ENCODE data around the gene KRT77.

KRT77 gene

DNA sequence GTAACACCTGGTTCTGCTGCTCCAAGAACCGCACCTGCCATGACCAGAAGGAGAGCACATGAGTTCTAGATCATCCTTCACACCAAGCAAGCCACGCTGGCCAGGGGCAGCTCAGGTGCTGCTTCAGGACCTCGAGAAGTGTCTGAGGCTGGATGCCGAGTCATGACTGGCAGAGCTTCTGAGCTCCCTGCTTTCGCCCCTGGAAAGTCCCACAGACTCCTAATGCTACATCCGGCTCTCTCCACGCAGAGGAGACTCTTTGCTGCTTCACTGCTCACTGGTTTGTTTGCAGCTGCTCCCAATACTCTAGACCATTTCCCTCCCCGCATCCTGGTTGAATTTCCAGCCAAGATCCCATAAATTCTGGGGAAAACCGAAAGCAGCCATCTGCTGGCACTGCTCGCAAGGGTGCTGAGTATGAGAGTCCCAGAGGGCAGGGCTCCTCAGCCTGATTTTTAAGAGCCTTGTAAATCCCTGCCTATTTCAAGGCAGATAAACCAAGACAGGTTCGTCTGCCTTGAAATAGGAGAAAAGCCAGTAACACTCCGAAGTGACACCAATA is 52.7 kb downstream of the KRT77 start:
- no peaks in the 10 kb centered on the region for H3K4me1 ChIP-seq (ENCODE audit: control insufficient read depth, low read depth, low read length)
- H3K36me3 ChIP-seq (ENCODE audit: control insufficient read depth, low read depth, low read length): no peaks in the 10 kb centered on the region
- H3K9ac ChIP-seq (ENCODE audit: low read length): no peak overlapping the region
- H3K4me3 ChIP-seq (ENCODE audit: low read length): no peak overlapping the region
- H3K27ac ChIP-seq (ENCODE audit: low read length): no peak overlapping the region
- H3K9me3 ChIP-seq (ENCODE audit: control insufficient read depth, low read depth, low read length): no peaks in the 10 kb centered on the region
- no peaks in the 10 kb centered on the region for H3K27me3 ChIP-seq (ENCODE audit: control insufficient read depth, insufficient read depth, low read length)

DNA sequence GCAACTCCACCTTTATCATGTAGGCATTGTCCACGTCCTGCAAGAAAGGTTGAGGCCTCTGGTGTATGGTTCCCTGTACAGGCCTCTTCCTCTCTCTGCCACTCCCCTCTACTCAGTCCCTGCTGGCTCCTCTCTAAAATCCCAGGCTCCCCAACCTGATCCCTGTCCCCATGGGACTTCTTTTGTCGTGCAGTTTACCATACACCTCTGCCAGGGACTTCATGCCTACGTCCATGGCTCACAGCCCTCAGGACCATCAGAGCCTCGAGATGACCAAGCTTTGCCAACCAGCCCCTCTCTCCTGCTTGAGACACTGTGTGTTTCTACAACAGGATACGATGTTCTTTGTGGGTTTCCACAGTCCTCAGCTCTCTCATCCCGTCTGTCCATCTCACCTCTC is 54.3 kb downstream of the KRT77 start:
- no peak overlapping the region for H3K27ac ChIP-seq (ENCODE audit: low read length)
- H3K36me3 ChIP-seq (ENCODE audit: control insufficient read depth, low read depth, low read length): no peaks in the 10 kb centered on the region
- no peaks in the 10 kb centered on the region for H3K27me3 ChIP-seq (ENCODE audit: control insufficient read depth, insufficient read depth, low read length)
- no peaks in the 10 kb centered on the region for H3K4me1 ChIP-seq (ENCODE audit: control insufficient read depth, low read depth, low read length)
- no peaks in the 10 kb centered on the region for H3K9me3 ChIP-seq (ENCODE audit: control insufficient read depth, low read depth, low read length)
- H3K4me3 ChIP-seq (ENCODE audit: low read length): no peak overlapping the region
- no peak overlapping the region for H3K9ac ChIP-seq (ENCODE audit: low read length)

DNA sequence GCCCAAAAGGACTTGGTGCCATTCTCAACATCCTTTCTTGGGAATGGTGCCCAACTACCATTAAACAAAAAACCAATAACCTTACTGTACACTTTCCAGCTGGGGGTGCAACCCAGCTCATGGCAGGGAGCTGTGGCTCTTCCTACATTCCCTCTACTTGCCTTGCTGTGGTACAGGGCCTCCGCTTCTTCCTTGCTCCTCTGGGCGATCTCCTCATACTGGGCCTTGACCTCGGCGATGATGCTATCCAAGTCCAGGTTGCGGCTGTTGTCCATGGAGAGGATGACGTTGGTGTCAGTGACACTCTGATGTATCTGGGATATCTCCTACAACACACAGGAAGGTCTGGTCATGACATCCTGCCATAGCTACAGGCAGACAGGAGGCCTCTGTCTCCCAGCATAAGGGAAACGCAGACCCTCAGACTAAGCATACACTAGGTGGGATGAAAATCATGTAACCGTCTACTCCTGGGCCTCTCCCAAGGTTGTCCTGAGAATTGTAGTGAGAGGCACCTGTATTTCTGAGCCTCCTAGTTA is 55.2 kb downstream of the KRT77 start:
- Histone ChIP-seq H3K4me1 (ENCODE audit: control insufficient read depth, low read depth, low read length) (no peaks in the 10 kb centered on the region), H3K9me3 (ENCODE audit: control insufficient read depth, low read depth, low read length) (no peaks in the 10 kb centered on the region), H3K4me3 (ENCODE audit: low read length) (no peak overlapping the region), H3K9ac (ENCODE audit: low read length) (no peak overlapping the region), H3K27ac (ENCODE audit: low read length) (no peak overlapping the region), H3K36me3 (ENCODE audit: control insufficient read depth, low read depth, low read length) (no peaks in the 10 kb centered on the region), H3K27me3 (ENCODE audit: control insufficient read depth, insufficient read depth, low read length) (no peaks in the 10 kb centered on the region)

DNA sequence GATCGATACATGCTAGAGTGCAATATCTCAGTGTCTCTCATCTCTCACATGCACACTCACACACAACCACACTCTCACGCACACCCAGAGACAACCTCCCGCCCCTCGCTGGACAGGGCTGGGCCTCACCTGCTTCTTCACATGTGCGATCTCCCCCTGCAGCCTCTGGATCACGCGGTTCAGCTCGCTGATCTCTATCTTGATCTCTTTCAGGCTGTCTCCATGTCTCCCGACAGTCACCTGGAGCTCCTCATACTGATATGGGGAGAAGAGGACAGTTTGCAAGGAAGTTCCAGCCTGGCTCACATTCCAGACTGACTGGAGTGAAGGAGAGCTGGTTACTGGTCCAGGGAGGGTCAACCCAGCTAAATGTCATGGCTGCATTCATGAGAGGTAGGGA is 55.7 kb downstream of the KRT77 start:
- H3K9ac ChIP-seq (ENCODE audit: low read length): no peak overlapping the region
- no peaks in the 10 kb centered on the region for H3K27me3 ChIP-seq (ENCODE audit: control insufficient read depth, insufficient read depth, low read length)
- H3K9me3 ChIP-seq (ENCODE audit: control insufficient read depth, low read depth, low read length): no peaks in the 10 kb centered on the region
- no peak overlapping the region for H3K4me3 ChIP-seq (ENCODE audit: low read length)
- H3K36me3 ChIP-seq (ENCODE audit: control insufficient read depth, low read depth, low read length): no peaks in the 10 kb centered on the region
- H3K27ac ChIP-seq (ENCODE audit: low read length): no peak overlapping the region
- no peaks in the 10 kb centered on the region for H3K4me1 ChIP-seq (ENCODE audit: control insufficient read depth, low read depth, low read length)

DNA sequence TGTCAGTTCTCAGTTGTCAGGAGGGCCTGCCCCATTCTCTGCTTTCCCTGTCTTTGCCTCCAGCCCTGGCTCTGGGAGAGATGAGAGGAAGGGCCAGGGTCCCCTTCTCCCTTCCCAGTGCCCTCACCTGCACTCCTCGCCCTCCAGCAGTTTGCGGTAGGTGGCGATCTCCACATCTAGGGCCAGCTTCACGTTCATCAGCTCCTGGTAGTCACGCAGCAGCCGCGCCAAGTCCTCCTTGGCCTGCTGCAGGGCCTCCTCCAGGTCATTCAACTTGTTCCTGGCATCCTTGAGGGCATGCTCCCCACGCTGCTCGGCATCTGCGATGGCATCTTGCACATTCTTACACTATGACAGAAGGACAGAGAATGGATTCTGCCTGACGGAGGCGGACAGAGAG is 56.7 kb downstream of the KRT77 start:
- no peaks in the 10 kb centered on the region for H3K36me3 ChIP-seq (ENCODE audit: control insufficient read depth, low read depth, low read length)
- no peaks in the 10 kb centered on the region for H3K27me3 ChIP-seq (ENCODE audit: control insufficient read depth, insufficient read depth, low read length)
- no peak overlapping the region for H3K9ac ChIP-seq (ENCODE audit: low read length)

DNA sequence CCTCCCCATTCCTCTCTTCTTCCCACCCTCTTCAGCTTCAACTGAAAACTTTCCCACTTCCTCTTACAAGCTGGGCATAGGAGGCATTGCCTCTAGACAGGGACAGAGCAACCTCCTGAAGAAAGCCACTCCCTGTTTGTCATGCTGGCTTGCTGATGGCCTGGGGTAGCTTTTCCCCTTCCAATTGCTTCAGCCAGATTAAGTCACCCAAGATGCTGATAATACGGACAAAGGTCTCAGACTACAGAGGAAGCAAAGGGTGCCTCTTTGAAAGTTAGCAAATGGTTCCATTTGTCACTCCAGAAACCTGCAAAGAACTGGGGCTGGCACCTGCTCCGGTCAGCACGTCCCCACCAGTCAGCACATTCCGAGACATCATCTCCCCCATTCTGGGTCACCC is 57.3 kb downstream of the KRT77 start:
- Histone ChIP-seq H3K27me3 (ENCODE audit: control insufficient read depth, insufficient read depth, low read length) (no peaks in the 10 kb centered on the region), H3K9ac (ENCODE audit: low read length) (no peak overlapping the region), H3K4me3 (ENCODE audit: low read length) (no peak overlapping the region), H3K4me1 (ENCODE audit: control insufficient read depth, low read depth, low read length) (no peaks in the 10 kb centered on the region), H3K27ac (ENCODE audit: low read length) (no peak overlapping the region), H3K9me3 (ENCODE audit: control insufficient read depth, low read depth, low read length) (no peaks in the 10 kb centered on the region), H3K36me3 (ENCODE audit: control insufficient read depth, low read depth, low read length) (no peaks in the 10 kb centered on the region)

More for the DNA sequence above, 56.7 kb downstream of the KRT77 start:
- H3K4me1 ChIP-seq (ENCODE audit: control insufficient read depth, low read depth, low read length): no peaks in the 10 kb centered on the region
- no peaks in the 10 kb centered on the region for H3K9me3 ChIP-seq (ENCODE audit: control insufficient read depth, low read depth, low read length)
- H3K27ac ChIP-seq (ENCODE audit: low read length): no peak overlapping the region
- no peak overlapping the region for H3K4me3 ChIP-seq (ENCODE audit: low read length)

DNA sequence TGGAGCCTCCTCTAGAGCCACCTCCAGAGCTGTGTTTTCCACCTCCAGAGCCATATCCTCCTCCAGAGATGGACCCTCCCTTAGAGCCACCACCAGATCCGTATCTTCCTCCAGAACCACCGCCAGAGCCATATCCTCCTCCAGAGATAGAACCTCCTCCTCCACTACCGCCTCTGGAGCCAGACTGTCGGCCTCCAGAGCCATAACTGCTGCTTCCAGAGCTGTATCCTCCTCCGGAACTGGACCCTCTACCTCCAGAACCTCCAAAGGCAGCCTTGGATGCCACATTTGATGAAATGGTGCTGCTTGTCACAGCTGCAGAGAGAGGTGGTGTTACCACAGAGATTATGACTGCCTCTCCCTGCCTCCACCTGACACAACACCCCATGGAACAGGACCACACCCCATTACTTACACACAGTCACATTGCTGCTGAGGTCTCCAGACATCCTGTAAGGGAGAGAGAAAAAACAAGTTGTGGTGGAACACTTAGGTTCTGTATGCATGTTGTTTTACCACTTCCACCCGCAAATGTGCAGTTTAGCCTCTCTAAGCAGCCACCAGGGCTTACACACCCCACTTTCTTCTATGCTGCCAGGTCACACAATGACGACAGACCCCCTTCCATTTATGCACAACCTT is 58.1 kb downstream of the KRT77 start:
- no peak overlapping the region for H3K9ac ChIP-seq (ENCODE audit: low read length)
- no peaks in the 10 kb centered on the region for H3K4me1 ChIP-seq (ENCODE audit: control insufficient read depth, low read depth, low read length)
- H3K36me3 ChIP-seq (ENCODE audit: control insufficient read depth, low read depth, low read length): no peaks in the 10 kb centered on the region
- H3K27ac ChIP-seq (ENCODE audit: low read length): no peak overlapping the region
- H3K4me3 ChIP-seq (ENCODE audit: low read length): no peak overlapping the region
- no peaks in the 10 kb centered on the region for H3K27me3 ChIP-seq (ENCODE audit: control insufficient read depth, insufficient read depth, low read length)
- no peaks in the 10 kb centered on the region for H3K9me3 ChIP-seq (ENCODE audit: control insufficient read depth, low read depth, low read length)

DNA sequence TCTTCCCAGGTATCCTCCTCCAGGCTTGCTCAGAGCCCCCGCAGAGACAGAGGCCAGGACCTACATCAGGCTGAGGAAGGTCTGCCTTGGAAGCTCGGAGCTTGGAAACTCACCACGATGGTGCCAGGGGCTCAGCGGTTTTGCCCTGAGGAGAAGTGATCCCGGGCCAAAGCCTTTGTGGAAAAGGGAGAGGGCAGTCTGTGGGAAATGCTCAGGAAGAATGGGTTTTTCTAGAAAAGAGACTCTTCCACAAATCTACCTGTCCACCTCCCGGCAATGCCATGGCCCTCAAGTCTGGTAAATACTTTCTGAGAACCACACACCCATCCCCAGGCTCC is 59.3 kb downstream of the KRT77 start:
- Histone ChIP-seq H3K4me3 (ENCODE audit: low read length) (no peak overlapping the region), H3K9me3 (ENCODE audit: control insufficient read depth, low read depth, low read length) (no peaks in the 10 kb centered on the region), H3K36me3 (ENCODE audit: control insufficient read depth, low read depth, low read length) (no peaks in the 10 kb centered on the region), H3K4me1 (ENCODE audit: control insufficient read depth, low read depth, low read length) (no peaks in the 10 kb centered on the region), H3K27ac (ENCODE audit: low read length) (no peak overlapping the region), H3K27me3 (ENCODE audit: control insufficient read depth, insufficient read depth, low read length) (no peaks in the 10 kb centered on the region), H3K9ac (ENCODE audit: low read length) (no peak overlapping the region)

DNA sequence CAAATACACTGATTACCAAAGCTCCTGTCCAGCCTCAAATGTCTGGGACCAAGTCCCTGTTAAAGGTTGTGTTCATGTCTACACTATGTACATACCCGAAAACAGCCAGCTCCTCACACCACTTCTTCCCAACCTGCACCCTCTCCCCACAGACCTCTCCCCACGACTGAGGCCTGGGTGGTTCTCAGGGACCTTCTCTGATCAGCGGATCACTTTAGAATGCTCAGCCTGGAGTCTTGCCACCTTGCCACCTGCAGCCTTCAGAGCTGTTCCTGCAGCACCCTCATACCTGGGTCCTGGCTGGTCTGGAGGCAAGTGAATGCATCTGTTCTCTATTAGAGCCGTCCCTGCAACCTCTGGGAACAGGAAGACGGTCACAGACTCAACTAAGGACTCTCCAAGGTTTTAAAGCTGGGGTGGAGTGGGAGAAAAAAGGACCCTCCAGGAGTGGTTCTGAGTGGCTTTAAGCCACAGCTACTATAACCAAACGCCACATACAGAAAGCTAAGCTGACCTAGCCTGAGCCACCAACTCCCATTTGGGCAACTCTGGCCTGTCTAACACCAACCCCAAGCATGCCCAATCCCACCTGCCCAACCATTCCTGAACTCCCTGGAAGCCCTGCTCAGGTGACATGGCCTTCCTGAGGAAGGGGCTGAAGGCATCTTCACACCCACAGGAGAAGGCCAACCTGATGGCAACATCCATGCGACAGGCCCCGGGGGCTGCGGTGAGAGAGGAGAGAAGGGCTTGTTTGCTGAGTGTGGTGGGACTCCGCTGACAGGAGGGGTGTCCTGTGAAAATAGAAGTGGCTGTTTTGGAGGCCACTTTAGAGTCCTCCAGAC is 59.9 kb downstream of the KRT77 start:
- Histone ChIP-seq H3K4me1 (ENCODE audit: control insufficient read depth, low read depth, low read length) (no peaks in the 10 kb centered on the region), H3K9ac (ENCODE audit: low read length) (no peak overlapping the region), H3K27me3 (ENCODE audit: control insufficient read depth, insufficient read depth, low read length) (no peaks in the 10 kb centered on the region), H3K27ac (ENCODE audit: low read length) (no peak overlapping the region), H3K36me3 (ENCODE audit: control insufficient read depth, low read depth, low read length) (no peaks in the 10 kb centered on the region), H3K9me3 (ENCODE audit: control insufficient read depth, low read depth, low read length) (no peaks in the 10 kb centered on the region), H3K4me3 (ENCODE audit: low read length) (no peak overlapping the region)

DNA sequence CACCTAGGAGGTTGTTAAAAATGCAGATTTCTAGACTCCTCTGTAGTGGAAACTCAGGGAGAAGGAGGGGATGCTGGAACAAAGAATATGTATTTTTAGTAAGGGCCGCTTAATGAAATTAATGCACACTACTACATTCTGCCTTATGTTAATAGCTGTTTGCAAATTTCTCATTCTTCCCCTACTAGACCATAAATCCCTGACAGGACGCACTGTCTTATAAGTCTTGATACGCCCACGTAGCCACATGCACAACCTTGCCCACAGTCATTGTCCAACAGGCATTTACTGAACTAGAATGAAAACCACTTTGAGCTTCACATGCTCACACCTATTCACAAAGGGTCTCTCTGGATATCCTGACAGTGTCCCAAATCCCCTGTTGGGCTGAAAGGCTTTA is 61.9 kb downstream of the KRT77 start:
- H3K36me3 ChIP-seq (ENCODE audit: control insufficient read depth, low read depth, low read length): no peaks in the 10 kb centered on the region

More for the DNA sequence above, 61.9 kb downstream of the KRT77 start:
- H3K9ac ChIP-seq (ENCODE audit: low read length): no peak overlapping the region
- H3K27me3 ChIP-seq (ENCODE audit: control insufficient read depth, insufficient read depth, low read length): no peaks in the 10 kb centered on the region
- H3K4me3 ChIP-seq (ENCODE audit: low read length): no peak overlapping the region
- H3K9me3 ChIP-seq (ENCODE audit: control insufficient read depth, low read depth, low read length): no peaks in the 10 kb centered on the region
- no peak overlapping the region for H3K27ac ChIP-seq (ENCODE audit: low read length)
- no peaks in the 10 kb centered on the region for H3K4me1 ChIP-seq (ENCODE audit: control insufficient read depth, low read depth, low read length)
